AG04450 (cell line): Measurements from ENCODE around the gene NUP42. TPM values are rescaled to one million over a fixed set of nuclear protein-coding genes. Genes with fewer than 3 reads are reported as not detected.

ENCODE experiments used
- CTCF ChIA-PET: fragments of 300-600, 350-600 bp; formaldehyde crosslinking; extraction: SDS; loops from one replicate; lab custom pipeline; 2022; ENCODE audit warnings: antibody characterized with exemption, inconsistent platforms; lab: Charles Lee
- POLR2A ChIA-PET: fragments of 350-600 bp; formaldehyde crosslinking; extraction: SDS; loops from one replicate; lab custom pipeline; 2021; ENCODE audit warnings: antibody characterized with exemption, inconsistent platforms; lab: Yijun Ruan, JAX
- DNase-seq: peaks from one replicate; pipeline ENCODE4 v3.0.0-alpha.2; 2011; ENCODE audit warnings: low read depth, low spot score
- H3K27ac ChIP-seq: one replicate; pipeline ENCODE4 v1.5.1; 2012; ENCODE audit warnings: low read depth, low read length, control low read depth
- H3K27me3 ChIP-seq: one replicate; pipeline ENCODE4 v1.6.0; 2012; ENCODE audit warnings: low read length; ENCODE audit not compliant: control insufficient read depth, insufficient read depth
- H3K4me3 ChIP-seq: 2 replicates; pipeline ENCODE4 v1.5.1; 2011; ENCODE audit warnings: mild to moderate bottlenecking, low read depth, low read length, control low read depth
- H3K9me3 ChIP-seq: 2 replicates; pipeline ENCODE4 v1.5.1; 2012; ENCODE audit warnings: low read length; ENCODE audit not compliant: control insufficient read depth, insufficient read depth
- CTCF ChIP-seq: IDR thresholded peaks from 2 replicates; pipeline ENCODE4 v1.5.1; 2011; ENCODE audit warnings: low read depth, low read length, control low read depth, inconsistent platforms
- polyA plus RNA-seq: library from polyadenylated mRNA; depleted of rRNA; stranded (reverse); fragments of >200 nt; gene quantifications from 2 replicates; pipeline ENCODE4 v1.2.3, GENCODE V29; 2011

NUP42 gene
- polyA plus RNA-seq, 1 experiment, result 17.4 TPM

DNA sequence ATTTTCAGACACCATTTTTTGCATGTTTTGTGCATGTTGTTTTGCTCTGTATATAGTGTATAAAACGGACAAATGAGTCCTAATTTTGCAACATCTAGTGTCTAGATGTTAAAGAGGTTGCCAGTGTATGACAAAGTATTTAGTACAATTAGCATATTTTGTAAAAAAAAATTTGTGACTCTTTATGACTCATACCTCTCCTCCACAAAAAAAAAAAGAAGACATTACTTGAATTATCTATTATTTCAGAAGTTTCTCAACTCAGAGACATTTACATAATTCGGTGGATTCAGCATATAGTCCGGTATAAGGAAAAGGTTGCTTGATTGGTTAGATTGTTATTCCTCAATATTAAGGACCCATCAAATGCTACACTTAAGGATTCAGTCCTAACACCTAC lies 26.0 kb downstream of the NUP42 start:
- ChIA-PET POLR2A (no interaction called here), CTCF (no interaction called here)
- Histone ChIP-seq H3K27ac (no peak overlapping the region), H3K27me3 (no peaks in the 10 kb centered on the region), H3K9me3 (peaks cover 4% of the 10 kb centered on the region; the same call in 1 of the 2 replicates), H3K4me3 (no peak overlapping the region)
- no peak for TF ChIP-seq CTCF
- no peak for DNase-seq

DNA sequence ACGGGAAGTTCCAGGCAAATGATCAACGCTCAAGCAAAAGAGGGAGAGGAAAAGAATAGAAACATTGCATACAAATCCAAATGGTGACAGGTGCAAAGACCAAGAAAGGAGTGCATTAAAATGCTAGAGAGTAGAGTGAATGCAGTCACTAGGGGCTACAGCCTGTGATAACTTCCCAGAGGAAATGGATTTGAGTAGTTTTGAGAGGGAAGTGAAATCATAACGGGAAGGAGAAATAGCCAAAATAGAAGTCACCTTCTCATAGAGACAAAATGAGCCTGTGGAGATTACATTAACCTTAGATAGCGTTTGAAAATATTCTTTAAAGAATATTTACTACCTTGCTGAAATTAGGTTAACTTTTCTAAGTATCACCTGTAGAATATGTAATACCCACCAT lies 26.5 kb downstream of the NUP42 start:
- TF ChIP-seq CTCF, result no peak
- ChIA-PET POLR2A (no interaction called here), CTCF (no interaction called here)

DNA sequence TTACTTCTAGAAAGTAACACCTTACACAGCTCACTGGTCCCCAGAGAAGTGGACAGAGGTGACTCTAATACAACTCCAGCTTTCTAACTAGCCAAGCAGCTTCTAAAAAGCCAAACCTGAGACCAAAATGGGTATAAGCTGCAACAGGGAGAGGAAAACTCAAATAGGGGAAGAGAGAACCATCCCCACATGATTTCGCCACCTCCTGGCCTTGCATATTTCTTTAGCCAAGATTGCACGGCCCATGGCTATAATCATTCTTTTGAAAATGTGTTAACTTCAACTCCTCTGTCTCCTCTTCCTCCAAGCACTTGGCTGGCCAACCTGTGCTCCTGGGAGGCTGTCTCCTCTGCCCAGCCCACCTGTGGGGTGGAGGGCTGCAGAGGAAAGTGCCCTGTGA lies 28.7 kb downstream of the NUP42 start:
- peaks cover 2% of the 10 kb centered on the region for H3K27me3 ChIP-seq
- ChIA-PET CTCF (interaction anchor here (0.5 kb wide), 1 partner anchor 52 kb away, joined by 3 read pairs; no protein-coding TSS in a partner anchor), POLR2A (no interaction called here)

More for the DNA sequence above, 26.5 kb downstream of the NUP42 start:
- Histone ChIP-seq H3K4me3 (no peak overlapping the region), H3K9me3 (peaks cover 4% of the 10 kb centered on the region; the same call in 1 of the 2 replicates), H3K27me3 (no peaks in the 10 kb centered on the region), H3K27ac (no peak overlapping the region)
- no peak for DNase-seq

GRCh38 chr7:23211589-23211988 lies 29.7 kb downstream of the NUP42 start:
- TF ChIP-seq CTCF, result no peak
- H3K27ac ChIP-seq, result no peak overlapping the region
- H3K4me3 ChIP-seq, result no peak overlapping the region
- CTCF ChIA-PET, result interaction anchor here (0.6 kb wide), 1 partner anchor 336 kb away, joined by 3 read pairs; no protein-coding TSS in a partner anchor
- DNase-seq, result no peak
- peaks cover 2% of the 10 kb centered on the region for H3K27me3 ChIP-seq
- no peaks in the 10 kb centered on the region for H3K9me3 ChIP-seq
- POLR2A ChIA-PET, result no interaction called here

More for the DNA sequence above, 28.7 kb downstream of the NUP42 start:
- no peak for TF ChIP-seq CTCF
- Histone ChIP-seq H3K9me3 (peaks cover 4% of the 10 kb centered on the region; the same call in 1 of the 2 replicates), H3K27ac (no peak overlapping the region), H3K4me3 (no peak overlapping the region)
- DNase-seq, result no peak

GRCh38 chr7:23212395-23212794 lies 30.5 kb downstream of the NUP42 start:
- no peak overlapping the region for H3K4me3 ChIP-seq
- no peak for DNase-seq
- no peak overlapping the region for H3K27ac ChIP-seq
- CTCF ChIA-PET, result no interaction called here
- peaks cover 2% of the 10 kb centered on the region for H3K27me3 ChIP-seq
- no peaks in the 10 kb centered on the region for H3K9me3 ChIP-seq
- TF ChIP-seq CTCF, result no peak
- POLR2A ChIA-PET, result no interaction called here
